Thyroid gland (tissue), 4 donors: ENCODE results near the gene PDE8A.

ENCODE experiments used
- POLR2A ChIP-seq, 2 donors: fragments of 450-650 bp; IDR thresholded peaks; one replicate each; pipeline ENCODE4 v1.6.1; 2017; ENCODE audit warnings: antibody characterized with exemption in 2 of 2, mild to moderate bottlenecking in 2 of 2, moderate library complexity in 1 of 2
- TF ChIP-seq, protein P1 (sequence below), 6 experiments: fragments of 200-600 bp in 3 of 6; fragments of 450-650 bp in 3 of 6; sonication (generic) in 3 of 6; IDR thresholded peaks; one replicate each; pipeline ENCODE4 v1.5.1; 2016 to 2019; ENCODE audit warnings: antibody characterized with exemption in 6 of 6, mild to moderate bottlenecking in 2 of 6, inconsistent platforms in 1 of 6, moderate library complexity in 1 of 6

DNA sequence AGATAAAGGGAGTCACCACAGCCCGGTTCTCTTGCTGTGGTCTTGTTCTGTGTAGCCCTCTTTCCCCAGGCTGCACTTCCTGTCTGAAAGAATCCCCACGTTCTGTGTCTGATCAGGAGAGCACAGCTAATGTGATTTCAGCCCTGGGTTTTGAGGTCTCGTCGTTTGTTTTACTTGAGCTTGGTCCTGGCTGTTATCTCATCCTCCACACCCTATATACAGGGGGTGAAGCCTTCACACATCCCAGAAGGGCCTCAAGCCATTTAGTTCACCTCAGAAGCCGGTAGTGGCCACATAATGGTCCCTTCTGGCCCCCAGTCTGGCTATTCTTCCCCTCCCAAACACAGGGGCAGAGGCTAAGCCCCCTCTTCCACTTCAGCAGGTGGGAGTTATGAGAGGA lies 115.6 kb downstream of the PDE8A start:
- TF ChIP-seq, protein P1, sequence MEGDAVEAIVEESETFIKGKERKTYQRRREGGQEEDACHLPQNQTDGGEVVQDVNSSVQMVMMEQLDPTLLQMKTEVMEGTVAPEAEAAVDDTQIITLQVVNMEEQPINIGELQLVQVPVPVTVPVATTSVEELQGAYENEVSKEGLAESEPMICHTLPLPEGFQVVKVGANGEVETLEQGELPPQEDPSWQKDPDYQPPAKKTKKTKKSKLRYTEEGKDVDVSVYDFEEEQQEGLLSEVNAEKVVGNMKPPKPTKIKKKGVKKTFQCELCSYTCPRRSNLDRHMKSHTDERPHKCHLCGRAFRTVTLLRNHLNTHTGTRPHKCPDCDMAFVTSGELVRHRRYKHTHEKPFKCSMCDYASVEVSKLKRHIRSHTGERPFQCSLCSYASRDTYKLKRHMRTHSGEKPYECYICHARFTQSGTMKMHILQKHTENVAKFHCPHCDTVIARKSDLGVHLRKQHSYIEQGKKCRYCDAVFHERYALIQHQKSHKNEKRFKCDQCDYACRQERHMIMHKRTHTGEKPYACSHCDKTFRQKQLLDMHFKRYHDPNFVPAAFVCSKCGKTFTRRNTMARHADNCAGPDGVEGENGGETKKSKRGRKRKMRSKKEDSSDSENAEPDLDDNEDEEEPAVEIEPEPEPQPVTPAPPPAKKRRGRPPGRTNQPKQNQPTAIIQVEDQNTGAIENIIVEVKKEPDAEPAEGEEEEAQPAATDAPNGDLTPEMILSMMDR (IDR thresholded peaks at IDR 0.05): no peak
- no peak for TF ChIP-seq POLR2A (IDR thresholded peaks at IDR 0.05)
